Measurements from ENCODE around the gene GRB2.
"Not testable (repeated sequence)": the region's sequence is repeated elsewhere in the genome, so short reads cannot be mapped to it uniquely, and the experiment has no call there.

The GRB2 gene

DNA sequence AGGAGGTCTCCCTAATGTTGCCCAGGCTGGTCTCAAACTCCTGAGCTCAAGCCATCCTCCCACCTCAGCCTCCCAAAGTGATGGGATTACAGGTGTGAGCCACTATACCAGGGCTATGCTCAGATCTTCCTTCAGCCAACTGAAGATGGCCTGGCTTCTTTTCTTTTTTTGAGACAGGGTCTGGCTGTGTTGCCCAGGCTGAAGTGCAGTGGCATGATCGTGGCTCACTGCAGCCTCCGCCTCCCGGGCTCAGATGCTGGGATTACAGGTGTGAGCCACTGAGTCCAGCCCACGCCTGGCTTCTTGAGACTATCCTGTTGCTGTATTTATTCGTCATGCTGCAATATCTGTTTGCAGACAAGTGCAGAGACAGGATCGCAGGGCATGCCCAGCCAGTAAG lies 120.4 kb downstream of the GRB2 start:
- no peak for DNase-seq (ENCODE audit: low spot score)

DNA sequence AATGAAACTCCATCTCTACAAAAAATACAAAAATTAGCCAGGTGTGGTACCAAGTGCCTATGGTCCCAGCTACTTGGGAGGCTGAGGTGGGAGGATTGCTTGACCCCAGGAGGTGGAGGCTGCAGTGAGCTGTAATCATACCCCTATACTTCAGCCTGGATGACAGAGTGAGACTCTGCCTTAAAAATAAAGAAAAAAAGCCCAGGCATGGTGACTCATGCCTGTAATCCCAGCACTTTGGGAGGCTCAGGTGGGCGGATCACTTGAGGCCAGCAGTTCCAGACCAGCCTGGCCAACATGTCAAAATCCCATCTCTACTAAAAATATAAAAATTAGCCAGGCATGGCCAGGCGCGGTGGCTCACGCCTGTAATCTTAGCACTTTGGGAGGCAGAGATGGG lies 125.3 kb downstream of the GRB2 start:
- DNase-seq (ENCODE audit: low spot score), result not testable (repeated sequence)

DNA sequence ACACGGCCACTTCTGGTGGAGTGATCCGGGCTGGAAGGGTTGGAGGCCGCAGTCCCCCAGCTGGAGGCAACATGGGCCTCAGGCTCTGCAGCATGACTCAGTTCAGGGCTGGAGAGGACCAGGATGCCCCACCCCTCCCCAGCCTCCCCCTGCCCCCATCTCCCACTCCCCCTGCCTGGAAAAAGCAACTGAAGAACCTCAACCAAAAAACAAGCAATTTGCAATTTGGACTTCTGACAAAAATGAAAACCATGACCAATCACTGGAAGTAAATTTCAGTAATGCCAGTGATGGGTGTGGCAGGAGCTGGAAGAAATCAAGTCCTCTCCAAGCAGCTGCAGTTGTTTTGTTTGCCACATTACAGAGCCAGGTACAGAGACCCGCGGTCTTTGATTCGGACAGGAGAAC lies 127.8 kb downstream of the GRB2 start:
- no peak for DNase-seq (ENCODE audit: low spot score)

DNA sequence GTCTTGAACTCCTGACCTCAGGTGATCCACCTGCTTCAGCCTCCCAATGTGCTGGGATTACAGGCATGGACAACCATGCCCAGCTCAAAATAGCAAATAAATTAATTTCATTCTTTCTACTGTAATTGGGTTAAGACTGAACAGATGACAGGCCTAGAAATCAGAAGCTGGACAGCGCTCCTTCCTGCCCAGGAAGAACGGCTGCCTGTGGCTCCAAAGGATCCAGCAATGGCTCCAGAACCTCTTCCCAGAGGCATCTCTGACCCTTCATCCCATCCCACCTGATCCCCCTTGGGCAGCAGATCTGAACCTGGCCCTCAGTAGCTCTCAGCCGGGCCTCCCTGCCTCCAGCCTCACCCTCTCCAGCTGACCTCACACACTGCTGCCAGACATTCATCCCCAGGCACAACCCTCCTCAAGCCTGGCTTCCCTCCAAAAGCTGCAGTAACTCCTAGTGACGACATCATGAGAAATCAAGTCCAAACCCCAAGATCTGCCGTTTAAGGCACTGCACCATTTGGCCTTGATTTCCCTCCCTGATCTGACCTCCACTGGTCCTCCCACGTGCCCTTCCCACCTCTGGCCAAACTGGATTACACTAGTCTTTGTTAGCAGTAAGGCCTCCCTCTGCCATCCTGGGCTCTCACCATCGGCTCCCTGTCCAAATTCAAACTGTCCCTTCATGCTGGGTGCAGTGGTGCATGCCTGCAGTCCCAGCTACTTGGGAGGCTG lies 131.3 kb downstream of the GRB2 start:
- DNase-seq (ENCODE audit: low spot score), result no peak

DNA sequence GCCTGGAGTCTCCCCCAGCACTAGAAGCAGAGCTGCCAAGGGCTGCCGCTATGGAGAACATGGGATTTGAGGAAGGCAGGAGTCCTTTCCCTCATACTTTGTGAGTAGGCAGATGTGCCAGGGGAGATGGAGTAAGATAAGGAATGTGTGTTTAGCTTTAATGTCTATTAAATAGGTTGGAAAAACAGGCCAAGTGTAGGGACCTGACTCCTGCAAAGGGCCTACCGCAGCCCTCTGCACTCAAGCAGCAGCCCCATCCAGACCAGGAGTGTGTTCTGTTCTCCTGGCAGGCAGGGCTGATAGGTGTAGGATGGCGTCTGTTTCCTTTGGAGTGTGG lies 132.7 kb downstream of the GRB2 start:
- DNase-seq (ENCODE audit: low spot score), result no peak

DNA sequence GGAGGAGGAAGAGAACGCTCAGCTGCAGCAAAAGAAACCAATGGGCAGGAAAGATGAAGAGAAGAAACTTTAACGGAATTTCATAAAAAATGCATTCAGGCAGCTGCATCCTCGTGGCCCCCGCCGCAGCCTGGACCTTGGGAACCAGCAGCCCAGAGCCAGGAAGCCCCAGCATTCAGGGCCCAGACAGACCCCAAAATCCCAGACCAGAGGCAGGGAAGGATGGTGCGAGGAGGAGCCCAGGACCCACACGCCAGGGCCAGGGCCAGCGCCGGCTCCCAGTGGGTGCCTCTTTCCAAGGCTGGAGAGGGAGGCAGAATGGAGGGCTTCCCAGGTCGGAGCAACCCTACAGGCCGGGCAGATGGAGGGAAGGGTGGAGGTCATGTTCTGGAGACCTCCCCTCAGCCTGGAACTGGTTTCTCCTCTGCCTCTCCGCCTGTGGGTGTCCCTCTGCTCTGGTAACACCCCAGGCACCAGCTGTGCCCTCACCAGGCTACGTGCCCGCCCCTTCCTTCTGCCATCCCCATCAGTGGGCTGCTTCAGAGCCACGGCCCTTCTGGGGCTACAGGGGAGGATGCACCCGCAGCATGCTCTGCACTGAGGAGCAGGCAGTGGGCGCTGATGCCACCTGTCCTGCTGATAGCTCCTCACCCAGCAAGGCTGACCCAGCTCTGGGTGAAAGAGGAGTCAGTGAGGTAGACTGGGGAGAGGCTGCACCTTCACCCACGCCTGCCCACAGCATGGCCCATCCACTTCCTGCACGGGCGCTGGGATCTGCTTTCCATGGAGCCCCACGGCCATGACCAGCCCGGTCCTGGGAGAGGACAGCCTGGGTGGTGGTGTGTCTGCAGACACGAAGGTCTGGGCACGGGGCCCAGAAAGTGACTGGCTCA lies 133.3 kb downstream of the GRB2 start:
- no peak for DNase-seq (ENCODE audit: low spot score)

DNA sequence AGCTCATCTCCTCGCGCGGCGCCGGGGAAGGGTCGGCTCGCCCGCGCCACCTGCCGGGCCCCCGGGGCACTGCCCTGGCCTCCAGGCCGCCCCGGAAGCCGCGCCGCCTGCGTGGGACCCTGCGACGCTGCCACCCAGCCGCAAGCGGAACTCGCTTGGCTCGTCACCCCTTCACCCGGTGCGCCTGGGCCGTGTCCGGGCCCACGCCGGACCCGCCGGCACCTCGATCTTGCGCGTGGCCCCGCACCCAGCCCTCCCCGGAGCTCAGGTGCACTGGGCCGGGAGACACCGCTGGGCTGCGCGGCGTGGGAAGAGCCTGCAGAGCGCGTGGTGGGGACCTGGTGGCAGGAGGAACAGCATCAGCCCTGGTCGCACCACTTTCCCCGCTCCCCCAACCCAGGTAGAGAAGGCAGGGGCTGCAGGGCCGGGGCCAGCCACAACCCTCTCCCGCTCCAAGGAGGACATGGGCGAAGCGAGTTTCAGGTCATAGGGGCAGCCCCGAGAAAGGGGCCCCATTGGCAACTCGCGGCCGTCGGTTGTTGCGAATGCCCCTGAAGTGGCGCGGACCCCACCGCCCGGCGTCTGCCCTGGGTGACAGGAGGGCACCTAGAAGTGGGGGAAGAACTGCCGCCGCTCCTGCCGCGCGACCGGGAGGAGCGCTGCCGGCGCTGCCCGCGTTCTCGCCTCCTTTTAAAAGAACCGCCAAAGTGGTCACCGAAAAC lies 134.1 kb downstream of the GRB2 start:
- peak; percentile 88 for DNase-seq (ENCODE audit: low spot score)

DNA sequence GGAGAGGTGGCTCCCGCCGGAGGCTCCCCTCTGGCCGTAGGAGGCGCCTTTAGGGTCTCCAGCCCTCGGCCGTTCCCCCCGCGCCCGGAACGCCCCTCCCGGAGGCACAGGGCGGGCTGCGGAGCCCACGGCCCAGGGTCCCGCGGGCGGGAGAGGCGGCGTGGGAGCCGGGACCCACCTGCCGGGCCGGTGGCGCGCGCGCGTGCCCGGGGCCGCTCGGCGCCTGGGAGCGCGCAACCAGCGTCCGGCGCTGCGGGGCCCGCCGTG lies 134.6 kb downstream of the GRB2 start, which contains the start of gene MIF4GD:
MIF4GD (minus strand) TSS at position 266 of the 267 bp plus-strand sequence. CDS start 1,036 bp downstream, outside the sequence.
- DNase-seq (ENCODE audit: low spot score), result no peak

DNA sequence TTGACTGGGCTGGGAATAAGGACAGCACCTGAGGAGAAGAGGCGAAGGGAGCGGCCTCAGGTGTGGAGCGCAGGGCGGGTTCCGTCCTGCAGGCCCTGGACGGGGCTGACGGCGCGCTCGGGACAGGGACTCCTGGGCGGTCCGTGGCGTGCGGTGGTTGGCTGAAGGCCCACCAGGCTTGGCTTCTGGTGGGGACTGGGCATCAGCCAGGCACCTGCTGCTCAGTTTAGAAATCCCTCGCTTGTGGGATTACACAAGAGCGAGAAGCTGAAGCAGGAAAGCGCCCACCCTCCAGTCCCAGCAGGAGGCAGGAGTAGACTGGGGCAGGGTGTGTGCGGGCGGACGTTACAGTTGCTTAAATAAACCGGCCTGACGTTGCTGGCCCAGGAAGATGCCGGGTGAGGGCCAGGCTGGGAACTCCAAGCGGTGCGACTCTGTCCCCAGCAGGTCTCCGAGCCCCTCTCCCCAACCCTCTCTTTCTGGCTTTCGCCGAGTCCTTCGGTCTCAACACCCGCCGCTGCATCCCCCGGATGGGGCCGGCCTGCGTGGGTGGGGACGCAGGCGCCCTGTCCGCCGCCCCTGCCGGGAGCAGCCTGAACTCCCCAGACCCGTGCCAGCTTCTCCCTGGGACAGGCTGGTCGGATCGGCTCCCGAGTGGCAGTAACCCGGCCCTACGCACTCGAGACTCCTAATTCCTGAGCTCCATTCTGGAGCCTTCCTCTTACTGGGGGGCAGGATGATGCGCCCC lies 135.1 kb downstream of the GRB2 start:
- DNase-seq (ENCODE audit: low spot score), result peak; percentile 87

DNA sequence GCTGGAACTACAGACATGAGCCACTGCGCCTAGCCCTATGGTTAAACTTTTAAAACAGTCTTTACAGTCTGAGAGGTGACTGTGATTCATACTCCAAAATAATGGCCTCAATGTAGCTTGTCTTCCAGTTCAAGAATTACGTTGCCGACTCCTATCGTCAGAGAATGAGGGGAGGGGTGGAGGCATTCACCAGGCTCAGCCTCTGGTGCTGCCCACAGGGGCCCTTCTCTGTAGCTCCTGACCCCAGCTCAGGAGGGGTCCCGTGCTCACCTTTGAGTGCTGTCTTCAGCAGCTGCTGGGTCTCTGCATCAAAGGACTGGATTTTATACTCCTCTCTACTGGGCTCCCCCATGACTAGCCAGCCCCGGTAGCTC lies 135.6 kb downstream of the GRB2 start:
- DNase-seq (ENCODE audit: low spot score), result no peak
